Ishikawa (cell line): Measurements from ENCODE around the gene KLK15.

ENCODE experiments used
- CREB1 ChIP-seq: IDR thresholded peaks from 2 replicates; pipeline ENCODE4 v1.6.1; 2012; ENCODE audit warnings: low read depth
- EP300 ChIP-seq: IDR thresholded peaks from 2 replicates; pipeline ENCODE4 v1.6.1; 2012; ENCODE audit warnings: borderline replicate concordance
- FOXM1 ChIP-seq: IDR thresholded peaks from 2 replicates; pipeline ENCODE4 v1.6.1; 2012; ENCODE audit warnings: low read depth, borderline replicate concordance
- REST ChIP-seq: IDR thresholded peaks from 2 replicates; pipeline ENCODE4 v1.6.1; 2012; ENCODE audit warnings: low read depth, mild to moderate bottlenecking
- TF ChIP-seq, protein P1 (sequence below): IDR thresholded peaks from 2 replicates; pipeline ENCODE4 v1.6.1; 2012
- TF ChIP-seq, protein P2 (sequence below): IDR thresholded peaks from 2 replicates; pipeline ENCODE4 v1.6.1; 2012

GRCh38 chr19:50832666-50833065 lies 708 bp downstream of the KLK15 start:
- TF ChIP-seq CREB1 = no peak
- TF ChIP-seq EP300 = no peak
- no peak for TF ChIP-seq FOXM1
- no peak for TF ChIP-seq REST
- TF ChIP-seq, protein P1, sequence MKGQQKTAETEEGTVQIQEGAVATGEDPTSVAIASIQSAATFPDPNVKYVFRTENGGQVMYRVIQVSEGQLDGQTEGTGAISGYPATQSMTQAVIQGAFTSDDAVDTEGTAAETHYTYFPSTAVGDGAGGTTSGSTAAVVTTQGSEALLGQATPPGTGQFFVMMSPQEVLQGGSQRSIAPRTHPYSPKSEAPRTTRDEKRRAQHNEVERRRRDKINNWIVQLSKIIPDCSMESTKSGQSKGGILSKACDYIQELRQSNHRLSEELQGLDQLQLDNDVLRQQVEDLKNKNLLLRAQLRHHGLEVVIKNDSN = no peak
- TF ChIP-seq, protein P2, sequence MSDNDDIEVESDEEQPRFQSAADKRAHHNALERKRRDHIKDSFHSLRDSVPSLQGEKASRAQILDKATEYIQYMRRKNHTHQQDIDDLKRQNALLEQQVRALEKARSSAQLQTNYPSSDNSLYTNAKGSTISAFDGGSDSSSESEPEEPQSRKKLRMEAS = no peak
